Muscle layer of duodenum (tissue), 2 donors: ENCODE measurements around the gene SAMD8.
"Not testable (repeated sequence)": the region's sequence is repeated elsewhere in the genome, so short reads cannot be mapped to it uniquely, and the experiment has no call there.

ENCODE experiments used
- H3K27ac ChIP-seq: one replicate; pipeline ENCODE4 v1.7.0; 2013; ENCODE audit warnings: mild to moderate bottlenecking, low read length
- H3K27me3 ChIP-seq: one replicate; pipeline ENCODE4 v1.7.0; 2013; ENCODE audit warnings: low read depth, mild to moderate bottlenecking, control low read depth, low read length
- H3K36me3 ChIP-seq, 2 donors: one replicate each; pipeline ENCODE4 v1.7.0; 2013; ENCODE audit warnings: low read length in 2 of 2, control low read depth in 1 of 2, mild to moderate bottlenecking in 1 of 2; ENCODE audit not compliant: insufficient read depth in 2 of 2, control insufficient read depth in 1 of 2
- H3K4me1 ChIP-seq, 2 donors: one replicate each; pipeline ENCODE4 v1.7.0; 2013; ENCODE audit warnings: low read length in 2 of 2, mild to moderate bottlenecking in 2 of 2, control low read depth in 1 of 2, moderate library complexity in 1 of 2; ENCODE audit not compliant: insufficient read depth in 2 of 2, control insufficient read depth in 1 of 2
- H3K4me3 ChIP-seq, 2 donors: one replicate each; pipeline ENCODE4 v1.7.0; 2013; ENCODE audit warnings: low read length in 2 of 2, low read depth in 1 of 2, mild to moderate bottlenecking in 1 of 2
- H3K9me3 ChIP-seq, 2 donors: one replicate each; pipeline ENCODE4 v1.7.0; 2013; ENCODE audit warnings: low read length in 2 of 2, control low read depth in 1 of 2, mild to moderate bottlenecking in 1 of 2; ENCODE audit not compliant: control insufficient read depth in 1 of 2
- donor health status: healthy.

The SAMD8 gene

DNA sequence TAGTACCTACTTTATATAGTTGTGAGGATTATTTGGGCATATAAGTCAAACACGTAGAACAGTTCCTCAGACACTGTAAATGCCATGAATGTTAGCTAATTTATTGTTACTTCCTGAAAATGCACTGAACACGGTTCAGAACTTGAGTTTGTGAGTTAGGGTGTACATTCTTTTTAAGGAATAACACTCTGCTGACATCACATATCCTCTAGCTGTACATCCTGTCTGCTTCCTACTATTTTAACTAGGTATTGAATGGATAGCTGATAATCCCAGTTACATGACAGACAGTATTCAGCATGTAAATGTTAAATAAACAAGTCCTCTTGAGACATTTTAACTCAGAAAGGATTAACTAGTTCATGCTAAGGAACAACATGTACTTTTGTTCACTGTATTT is 16.0 kb downstream of the SAMD8 start:
- Histone ChIP-seq H3K9me3 (no peaks in the 10 kb centered on the region), H3K4me3 (no peak overlapping the region), H3K36me3 (peaks cover 4 to 5% of the 10 kb centered on the region in 2 donors), H3K27ac (no peak overlapping the region), H3K4me1 (no peaks in the 10 kb centered on the region), H3K27me3 (no peaks in the 10 kb centered on the region)

DNA sequence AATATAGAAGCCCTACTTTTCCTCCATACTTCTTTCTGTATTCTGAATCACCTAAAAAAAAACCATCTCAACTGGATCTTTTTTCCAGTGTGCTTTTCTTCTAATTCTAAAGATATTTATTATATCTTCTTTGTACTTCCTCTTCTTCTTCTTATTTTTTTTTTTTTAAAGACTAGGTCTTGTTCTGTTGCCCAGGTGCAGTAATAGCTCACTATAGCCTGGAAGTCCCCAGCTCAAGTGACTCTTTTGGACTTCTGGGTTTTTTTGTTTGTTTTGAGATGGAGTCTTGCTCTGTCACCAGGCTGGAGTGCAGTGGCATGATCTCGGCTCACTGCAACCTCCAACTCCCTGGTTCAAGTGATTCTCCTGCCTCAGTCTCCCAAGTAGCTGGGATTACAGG is 17.5 kb downstream of the SAMD8 start:
- not testable (repeated sequence) for H3K9me3 ChIP-seq, H3K27me3 ChIP-seq, H3K27ac ChIP-seq, H3K4me1 ChIP-seq, H3K36me3 ChIP-seq, H3K4me3 ChIP-seq

DNA sequence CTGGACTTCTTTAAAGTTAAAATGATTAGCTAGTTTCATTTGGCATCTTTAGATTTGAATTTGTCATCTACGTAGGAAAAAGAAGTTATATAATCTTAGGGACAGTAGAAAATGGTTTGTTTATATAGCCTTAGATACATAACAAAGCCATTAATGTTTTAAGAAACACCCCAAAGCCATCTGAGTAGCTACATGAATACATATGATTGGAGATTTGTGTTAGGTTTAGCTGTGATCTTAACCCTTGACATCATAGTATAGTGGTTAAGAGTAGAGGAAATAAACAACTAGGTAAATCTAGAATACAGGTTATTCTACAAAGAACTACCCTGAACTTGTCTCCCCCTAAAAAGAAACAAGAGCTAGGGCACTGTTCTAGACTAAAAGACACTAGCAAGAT is 18.1 kb downstream of the SAMD8 start:
- Histone ChIP-seq H3K27me3 (no peaks in the 10 kb centered on the region), H3K36me3 (peaks cover 4 to 5% of the 10 kb centered on the region in 2 donors), H3K4me1 (no peaks in the 10 kb centered on the region), H3K27ac (no peak overlapping the region), H3K4me3 (no peak overlapping the region), H3K9me3 (no peaks in the 10 kb centered on the region)

GRCh38 chr10:75133701-75134100 is 22.2 kb downstream of the SAMD8 start:
- not testable (repeated sequence) for H3K27me3 ChIP-seq, H3K4me1 ChIP-seq, H3K27ac ChIP-seq, H3K36me3 ChIP-seq, H3K9me3 ChIP-seq, H3K4me3 ChIP-seq

- Histone ChIP-seq H3K4me3 (no peak overlapping the region), H3K9me3 (no peaks in the 10 kb centered on the region), H3K4me1 (peaks cover 8 to 9% of the 10 kb centered on the region in 2 donors)
Measured at GRCh38 chr10:75136346-75136745, 24.9 kb downstream of the SAMD8 start.

DNA sequence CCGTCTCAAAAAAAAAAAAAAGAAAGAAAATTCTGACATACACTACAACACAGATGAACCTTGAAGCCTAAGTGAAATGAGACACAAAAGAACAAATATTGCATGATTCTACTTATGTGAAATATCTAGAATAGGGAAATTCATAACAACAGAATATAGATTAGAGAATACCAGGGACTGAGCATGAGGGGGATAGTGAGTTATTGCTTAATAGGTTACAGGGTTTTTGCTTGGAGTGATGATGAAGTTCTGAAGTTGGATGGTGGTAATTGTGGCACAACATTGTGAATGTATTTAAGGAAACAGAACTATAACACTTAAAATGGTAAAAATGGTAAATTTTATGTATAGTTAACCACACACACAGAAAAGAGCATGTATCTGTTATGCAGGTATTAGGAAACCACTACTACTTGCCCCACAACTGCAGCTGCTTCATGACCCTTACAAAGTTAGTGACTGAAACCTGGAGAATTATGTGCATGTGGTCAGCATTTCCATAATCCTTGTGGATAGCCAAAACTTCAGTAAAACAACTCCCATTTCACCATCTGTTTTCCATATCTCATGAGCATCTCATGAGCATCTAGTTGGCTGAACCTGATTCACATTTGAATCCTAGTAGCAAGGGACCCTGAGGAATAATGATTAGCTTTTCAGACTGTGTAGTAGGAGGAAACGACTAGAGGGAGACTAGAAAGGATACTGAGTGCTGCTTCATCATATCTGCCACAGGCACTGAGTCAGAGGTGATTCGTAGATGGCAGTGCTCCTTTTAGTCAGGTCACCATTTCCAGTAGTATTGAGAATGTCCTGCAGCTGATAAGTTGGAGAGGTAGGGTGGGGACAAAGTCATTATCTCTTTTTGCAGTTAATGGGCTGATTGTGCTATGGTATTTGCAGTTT is 26.3 kb downstream of the SAMD8 start:
- Histone ChIP-seq H3K27ac (no peak overlapping the region), H3K4me1 (peaks cover 8 to 9% of the 10 kb centered on the region in 2 donors), H3K4me3 (no peak overlapping the region), H3K36me3 (no peaks in the 10 kb centered on the region), H3K27me3 (no peaks in the 10 kb centered on the region), H3K9me3 (no peaks in the 10 kb centered on the region)

More at GRCh38 chr10:75136346-75136745, 24.9 kb downstream of the SAMD8 start:
- Histone ChIP-seq H3K27me3 (no peaks in the 10 kb centered on the region), H3K27ac (no peak overlapping the region), H3K36me3 (no peaks in the 10 kb centered on the region)

DNA sequence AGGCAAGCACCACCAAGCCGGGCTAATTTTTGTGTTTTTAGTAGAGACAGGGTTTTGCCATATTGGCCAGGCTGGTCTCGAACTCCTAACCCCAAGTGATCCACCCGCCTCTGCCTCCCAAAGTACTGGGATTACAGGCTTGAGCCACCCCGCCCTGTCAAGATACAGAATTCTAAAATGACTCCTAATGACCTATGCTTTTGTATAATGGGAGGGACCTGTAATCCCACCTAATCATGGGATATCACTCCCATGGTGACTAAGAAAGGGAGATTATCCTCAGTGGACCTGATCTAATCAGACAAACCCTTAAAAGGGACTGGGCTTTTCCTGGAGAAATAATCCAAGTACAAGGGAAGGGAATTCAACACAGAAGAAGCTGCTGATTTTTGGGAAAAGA is 28.8 kb downstream of the SAMD8 start:
- H3K27ac ChIP-seq = no peak overlapping the region
- no peaks in the 10 kb centered on the region for H3K9me3 ChIP-seq
- H3K36me3 ChIP-seq = no peaks in the 10 kb centered on the region
- no peak overlapping the region for H3K4me3 ChIP-seq
- H3K27me3 ChIP-seq = no peaks in the 10 kb centered on the region
- peaks cover 8 to 25% of the 10 kb centered on the region in 2 donors for H3K4me1 ChIP-seq

- no peak overlapping the region for H3K27ac ChIP-seq
- H3K4me1 ChIP-seq = peaks cover 0 to 22% of the 10 kb centered on the region in 2 donors
Measured at GRCh38 chr10:75143353-75143752, 31.9 kb downstream of the SAMD8 start.

DNA sequence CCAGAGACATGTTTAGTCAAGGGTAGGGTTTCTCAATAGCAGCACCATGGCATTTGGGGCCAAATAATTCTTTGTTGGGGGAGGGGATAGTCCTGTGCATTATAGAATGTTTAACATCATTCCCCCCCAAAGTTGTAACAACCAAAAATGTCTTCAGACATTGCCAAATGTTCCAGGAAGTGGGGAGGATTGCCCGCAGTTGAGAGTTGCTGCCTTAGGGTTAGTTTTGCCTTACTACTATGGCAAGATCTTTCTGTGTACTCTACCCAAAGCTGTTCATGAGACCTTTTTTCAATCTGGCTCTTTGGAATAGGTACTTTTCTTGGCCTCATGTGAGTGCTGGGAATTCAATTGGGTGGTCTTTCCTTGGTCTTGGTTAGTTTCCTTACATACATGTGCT is 34.1 kb downstream of the SAMD8 start:
- H3K4me1 ChIP-seq = peaks cover 0 to 22% of the 10 kb centered on the region in 2 donors
- H3K27ac ChIP-seq = no peak overlapping the region
- H3K9me3 ChIP-seq = no peaks in the 10 kb centered on the region
- no peaks in the 10 kb centered on the region for H3K27me3 ChIP-seq
- peaks cover 2 to 3% of the 10 kb centered on the region in 2 donors for H3K36me3 ChIP-seq
- no peak overlapping the region for H3K4me3 ChIP-seq

More at GRCh38 chr10:75143353-75143752, 31.9 kb downstream of the SAMD8 start:
- no peaks in the 10 kb centered on the region for H3K27me3 ChIP-seq
- no peak overlapping the region for H3K4me3 ChIP-seq
- no peaks in the 10 kb centered on the region for H3K36me3 ChIP-seq
- no peaks in the 10 kb centered on the region for H3K9me3 ChIP-seq

GRCh38 chr10:75146780-75147179 is 35.3 kb downstream of the SAMD8 start:
- Histone ChIP-seq H3K27me3 (no peaks in the 10 kb centered on the region), H3K4me3 (no peak overlapping the region), H3K4me1 (peaks cover 0 to 22% of the 10 kb centered on the region in 2 donors), H3K27ac (no peak overlapping the region), H3K9me3 (no peaks in the 10 kb centered on the region), H3K36me3 (peaks cover 5 to 6% of the 10 kb centered on the region in 2 donors)

- Histone ChIP-seq H3K9me3 (no peaks in the 10 kb centered on the region), H3K36me3 (peaks cover 5 to 6% of the 10 kb centered on the region in 2 donors), H3K27ac (no peak overlapping the region), H3K4me1 (peaks cover 0 to 2% of the 10 kb centered on the region in 2 donors), H3K27me3 (no peaks in the 10 kb centered on the region), H3K4me3 (no peak overlapping the region)
Measured at GRCh38 chr10:75150656-75151055, 39.2 kb downstream of the SAMD8 start.

GRCh38 chr10:75159519-75159918 is 48.1 kb downstream of the SAMD8 start:
- no peaks in the 10 kb centered on the region for H3K27me3 ChIP-seq
- peaks cover 0 to 1% of the 10 kb centered on the region in 2 donors for H3K36me3 ChIP-seq
- no peaks in the 10 kb centered on the region for H3K4me1 ChIP-seq
- no peak overlapping the region for H3K27ac ChIP-seq
- H3K4me3 ChIP-seq = no peak overlapping the region
- no peaks in the 10 kb centered on the region for H3K9me3 ChIP-seq
